Esophagus squamous epithelium (tissue), 5 donors: ENCODE data around the gene ERICH4. TPM values are rescaled to one million over a fixed set of nuclear protein-coding genes. Genes with fewer than 3 reads are reported as not detected.
"Not testable (repeated sequence)": the region's sequence is repeated elsewhere in the genome, so short reads cannot be mapped to it uniquely, and the experiment has no call there.

Experiments
- DNase-seq: peaks from one replicate; lab custom pipeline; 2025; lab: John Stamatoyannopoulos, UW
- H3K27ac ChIP-seq, 4 donors: fragments of 200-600 bp; sonication (generic); one replicate each; pipeline ENCODE4 v1.5.1; 2016 to 2019; ENCODE audit warnings: mild to moderate bottlenecking in 1 of 4
- H3K27me3 ChIP-seq, 4 donors: fragments of 200-600 bp; sonication (generic); 1 replicate in 3 of 4; 2 replicates in 1 of 4; pipeline versions ENCODE4 v1.5.1 to v1.6.0; 2017 to 2021; ENCODE audit warnings: antibody characterized with exemption in 1 of 4
- H3K36me3 ChIP-seq, 3 donors: fragments of 200-600 bp; sonication (generic); one replicate each; pipeline ENCODE4 v1.5.1; 2016 to 2019
- H3K4me1 ChIP-seq, 3 donors: fragments of 200-600 bp; sonication (generic); one replicate each; pipeline ENCODE4 v1.5.1; 2017 to 2019
- H3K4me3 ChIP-seq, 4 donors: fragments of 200-600 bp; sonication (generic); 1 replicate in 3 of 4; 2 replicates in 1 of 4; pipeline ENCODE4 v1.5.1; 2016 to 2019; ENCODE audit warnings: mild to moderate bottlenecking in 2 of 4, moderate library complexity in 1 of 4
- H3K9me3 ChIP-seq, 3 donors: fragments of 200-600 bp; sonication (generic); one replicate each; pipeline ENCODE4 v1.5.1; 2016 to 2019
- POLR2A ChIP-seq, 4 donors: fragments of 450-650 bp; IDR thresholded peaks; one replicate each; pipeline ENCODE4 v1.6.1; 2017; ENCODE audit warnings: antibody characterized with exemption in 4 of 4, mild to moderate bottlenecking in 4 of 4, moderate library complexity in 3 of 4
- WGBS, 2 donors: methylation state at CpG; one replicate each; pipeline ENCODE4 v1.1.5; 2018; 5-methylcytosine and 5-hydroxymethylcytosine counted together
- intact Hi-C: fragments of 100-400 bp; cut with DNase I; formaldehyde crosslinking; loops from one replicate; pipeline ENCODE4 v1.15.0; 2022
- total RNA-seq, 4 donors: library from RNA; depleted of rRNA; stranded (reverse); fragments of >200 nt; gene quantifications; one replicate each; pipeline ENCODE4 v1.1.0, GENCODE V29; 2016
- TF ChIP-seq, protein P1 (sequence below), 6 experiments: fragments of 450-650 bp in 4 of 6; fragments of 200-600 bp in 2 of 6; sonication (generic) in 2 of 6; IDR thresholded peaks; one replicate each; pipeline ENCODE4 v1.5.1; 2016 to 2019; ENCODE audit warnings: antibody characterized with exemption in 6 of 6, mild to moderate bottlenecking in 4 of 6, moderate library complexity in 4 of 6
- donor health status: DM: yes; HTN: yes; CAD: no.

The ERICH4 gene
- total RNA-seq, 4 donors from 2014 or later = not detected

DNA sequence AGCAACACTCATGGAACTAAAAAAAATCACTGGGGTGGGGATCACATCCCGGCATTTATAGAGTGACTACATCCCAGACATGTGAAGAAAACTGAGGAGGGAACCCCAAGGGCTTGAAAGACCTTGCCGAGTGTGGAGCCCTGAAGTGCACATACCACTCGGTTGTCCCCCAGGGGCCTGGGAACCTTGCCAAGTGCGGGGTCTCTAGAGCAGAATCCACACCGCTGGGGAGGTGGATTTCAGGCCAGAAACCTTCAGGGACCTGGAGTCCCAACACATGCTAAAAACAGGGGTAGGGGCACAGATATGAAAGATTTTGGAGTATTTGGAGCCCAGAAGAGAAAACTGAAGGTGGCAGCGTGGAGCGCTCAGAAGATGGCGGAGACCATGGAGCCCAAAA lies 35.2 kb downstream of the ERICH4 start:
- Histone ChIP-seq H3K9me3 (no peaks in the 10 kb centered on the region), H3K36me3 (no peaks in the 10 kb centered on the region), H3K4me1 (peaks cover 0 to 6% (median 0%) of the 10 kb centered on the region in 3 donors), H3K4me3 (no peak overlapping the region), H3K27me3 (peaks cover 0 to 74% (median 0%) of the 10 kb centered on the region in 4 donors), H3K27ac (peak overlapping the region in 2 of 4 donors; percentile 38 to 70)
- intact Hi-C loops = no loop called here
- DNase-seq = no peak
- TF ChIP-seq POLR2A (IDR thresholded peaks at IDR 0.05) = no peak
- TF ChIP-seq, protein P1, sequence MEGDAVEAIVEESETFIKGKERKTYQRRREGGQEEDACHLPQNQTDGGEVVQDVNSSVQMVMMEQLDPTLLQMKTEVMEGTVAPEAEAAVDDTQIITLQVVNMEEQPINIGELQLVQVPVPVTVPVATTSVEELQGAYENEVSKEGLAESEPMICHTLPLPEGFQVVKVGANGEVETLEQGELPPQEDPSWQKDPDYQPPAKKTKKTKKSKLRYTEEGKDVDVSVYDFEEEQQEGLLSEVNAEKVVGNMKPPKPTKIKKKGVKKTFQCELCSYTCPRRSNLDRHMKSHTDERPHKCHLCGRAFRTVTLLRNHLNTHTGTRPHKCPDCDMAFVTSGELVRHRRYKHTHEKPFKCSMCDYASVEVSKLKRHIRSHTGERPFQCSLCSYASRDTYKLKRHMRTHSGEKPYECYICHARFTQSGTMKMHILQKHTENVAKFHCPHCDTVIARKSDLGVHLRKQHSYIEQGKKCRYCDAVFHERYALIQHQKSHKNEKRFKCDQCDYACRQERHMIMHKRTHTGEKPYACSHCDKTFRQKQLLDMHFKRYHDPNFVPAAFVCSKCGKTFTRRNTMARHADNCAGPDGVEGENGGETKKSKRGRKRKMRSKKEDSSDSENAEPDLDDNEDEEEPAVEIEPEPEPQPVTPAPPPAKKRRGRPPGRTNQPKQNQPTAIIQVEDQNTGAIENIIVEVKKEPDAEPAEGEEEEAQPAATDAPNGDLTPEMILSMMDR (IDR thresholded peaks at IDR 0.05) = no peak
- 61 to 66% methylated on average over 8 of the region's 8 CpGs for WGBS, 2 donors

DNA sequence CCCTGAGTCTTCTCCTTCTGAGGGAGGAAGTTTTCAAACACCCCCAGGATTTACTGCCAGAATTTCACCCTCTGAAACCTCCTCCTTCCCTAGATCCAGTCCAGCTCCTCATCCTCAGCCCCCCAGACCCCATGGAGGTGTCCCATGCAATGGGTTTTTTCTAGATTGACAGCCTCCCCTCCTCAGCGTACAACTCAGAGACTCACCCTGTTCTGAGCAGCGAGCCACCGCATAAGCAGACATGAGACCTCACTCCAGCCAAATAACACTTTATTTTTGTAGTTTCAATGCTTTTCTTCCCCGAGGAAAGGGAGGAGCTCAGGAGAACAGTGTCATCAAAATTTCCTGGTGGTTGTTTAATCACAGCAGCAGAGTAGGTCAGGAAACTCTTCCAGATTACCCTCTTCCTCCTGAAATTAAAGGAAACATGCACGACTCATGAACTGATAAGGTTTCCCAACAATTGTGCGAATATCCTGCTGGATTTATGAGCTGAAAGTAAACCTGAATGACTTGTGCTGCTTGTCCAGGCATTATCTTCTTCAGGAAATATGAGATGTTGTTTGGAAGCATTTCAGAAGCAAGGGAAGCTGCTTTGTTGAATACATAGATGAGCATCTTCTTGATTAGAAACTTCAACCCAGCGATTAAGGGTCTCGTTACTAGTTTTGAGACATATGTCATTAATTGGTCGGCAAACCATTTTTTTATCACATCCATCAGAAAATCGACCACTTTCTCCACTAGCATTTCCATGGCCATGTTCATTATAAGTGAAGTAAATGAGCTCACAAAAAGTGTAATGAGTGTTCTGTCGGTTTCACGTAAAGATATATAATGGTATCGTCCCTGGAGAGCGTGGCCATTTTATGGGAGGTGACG lies 36.2 kb downstream of the ERICH4 start:
- peak overlapping the region in 3 of 4 donors; percentile 55 to 70 (median 69) for H3K27ac ChIP-seq
- peak overlapping the region in 1 of 4 donors; percentile 35 for H3K4me3 ChIP-seq
- H3K9me3 ChIP-seq = no peaks in the 10 kb centered on the region
- no peak for DNase-seq
- no peak for TF ChIP-seq POLR2A (IDR thresholded peaks at IDR 0.05)
- TF ChIP-seq, protein P1 (IDR thresholded peaks at IDR 0.05) = no peak
- intact Hi-C loops = no loop called here
- H3K36me3 ChIP-seq = no peaks in the 10 kb centered on the region
- WGBS, 2 donors = 59 to 62% methylated on average over 14 to 15 of the region's 15 CpGs
- H3K27me3 ChIP-seq = peaks cover 0 to 68% (median 0%) of the 10 kb centered on the region in 4 donors
- peaks cover 0 to 6% (median 0%) of the 10 kb centered on the region in 3 donors for H3K4me1 ChIP-seq

DNA sequence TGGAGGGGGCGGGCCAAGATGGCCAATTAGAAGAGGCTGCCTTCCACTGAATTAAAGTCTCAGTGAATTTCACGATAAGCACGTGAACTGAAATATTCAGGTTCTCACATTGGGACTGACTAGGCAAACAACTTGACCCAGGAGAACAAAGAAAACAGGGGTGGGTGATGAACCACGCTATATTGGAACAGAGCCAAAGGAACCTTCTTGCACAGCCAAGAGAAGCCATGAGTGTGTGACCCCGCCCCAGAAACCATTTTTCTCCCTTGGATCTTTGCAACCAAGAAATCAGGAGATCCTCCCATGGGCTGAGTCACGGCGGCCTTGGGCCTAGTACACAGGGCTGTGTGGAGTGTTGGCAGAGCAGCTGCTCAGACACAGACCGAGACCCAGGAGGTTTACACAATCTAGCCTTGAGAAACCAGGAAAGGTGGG lies 36.8 kb downstream of the ERICH4 start:
- no peak for DNase-seq
- peaks cover 0 to 67% (median 0%) of the 10 kb centered on the region in 4 donors for H3K27me3 ChIP-seq
- WGBS, 2 donors = 46 to 67% methylated on average over 8 of the region's 8 CpGs
- H3K36me3 ChIP-seq = no peaks in the 10 kb centered on the region
- H3K4me1 ChIP-seq = peaks cover 0 to 6% (median 0%) of the 10 kb centered on the region in 3 donors
- peak overlapping the region in 3 of 4 donors; percentile 55 to 70 (median 68) for H3K27ac ChIP-seq
- no peak for TF ChIP-seq POLR2A (IDR thresholded peaks at IDR 0.05)
- TF ChIP-seq, protein P1 (IDR thresholded peaks at IDR 0.05) = no peak
- no peak overlapping the region for H3K4me3 ChIP-seq
- intact Hi-C loops = no loop called here
- no peaks in the 10 kb centered on the region for H3K9me3 ChIP-seq

DNA sequence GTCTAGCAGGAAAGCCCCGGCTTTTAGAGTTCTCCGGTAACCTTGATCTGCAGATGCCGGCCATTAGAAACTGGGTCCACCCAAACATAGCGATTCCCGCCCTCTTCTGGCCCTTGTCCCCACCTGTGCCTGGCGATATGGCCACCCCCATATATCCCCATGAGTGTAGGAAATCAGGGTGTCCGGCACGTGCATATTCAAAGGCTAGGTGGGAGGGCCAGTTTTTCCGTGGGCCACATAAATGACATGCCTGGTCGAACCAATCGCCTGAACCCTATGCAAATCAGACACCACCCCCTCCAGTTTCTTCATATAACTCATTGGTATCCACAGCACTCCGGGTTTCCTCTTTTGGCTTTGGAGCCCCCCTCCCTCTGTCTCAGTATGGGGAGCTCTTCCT lies 37.4 kb downstream of the ERICH4 start:
- WGBS, 2 donors = 78 to 81% methylated on average over 8 to 12 of the region's 12 CpGs
- Histone ChIP-seq H3K4me3 (no peak overlapping the region), H3K36me3 (no peaks in the 10 kb centered on the region), H3K9me3 (no peaks in the 10 kb centered on the region), H3K4me1 (peaks cover 0 to 6% (median 0%) of the 10 kb centered on the region in 3 donors), H3K27ac (peak overlapping the region in 3 of 4 donors; percentile 55 to 70 (median 68)), H3K27me3 (peaks cover 0 to 66% (median 0%) of the 10 kb centered on the region in 4 donors)
- no peak for DNase-seq
- intact Hi-C loops = no loop called here
- TF ChIP-seq, protein P1 (IDR thresholded peaks at IDR 0.05) = no peak
- no peak for TF ChIP-seq POLR2A (IDR thresholded peaks at IDR 0.05)

DNA sequence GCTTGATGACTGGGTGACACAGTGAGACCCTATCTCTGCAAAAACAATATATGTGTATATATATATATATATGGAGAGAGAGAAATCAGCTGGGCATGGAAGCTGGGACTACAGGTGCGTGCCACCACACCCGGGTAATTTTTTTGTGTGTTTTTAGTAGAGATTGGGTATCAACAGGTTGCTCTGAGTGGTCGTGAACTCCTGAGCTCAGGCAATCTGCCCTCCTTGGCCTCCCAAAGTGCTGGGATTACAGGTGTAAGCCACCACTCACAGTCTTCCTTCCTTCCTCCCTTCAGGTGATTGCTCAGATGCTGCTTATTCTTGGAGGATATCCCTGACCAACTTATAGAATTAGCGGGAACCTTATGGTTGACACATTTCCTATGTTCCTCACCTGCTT lies 41.9 kb downstream of the ERICH4 start:
- H3K4me3 ChIP-seq = no peak overlapping the region
- 67 to 85% methylated on average over 4 of the region's 4 CpGs for WGBS, 2 donors
- intact Hi-C loops = no loop called here
- no peak for DNase-seq
- no peak for TF ChIP-seq POLR2A (IDR thresholded peaks at IDR 0.05)
- TF ChIP-seq, protein P1 (IDR thresholded peaks at IDR 0.05) = no peak
- H3K4me1 ChIP-seq = peaks cover 0 to 6% (median 0%) of the 10 kb centered on the region in 3 donors
- no peak overlapping the region for H3K27ac ChIP-seq
- peaks cover 0 to 10% (median 0%) of the 10 kb centered on the region in 3 donors for H3K9me3 ChIP-seq
- no peaks in the 10 kb centered on the region for H3K36me3 ChIP-seq
- H3K27me3 ChIP-seq = peaks cover 0 to 59% (median 0%) of the 10 kb centered on the region in 4 donors

DNA sequence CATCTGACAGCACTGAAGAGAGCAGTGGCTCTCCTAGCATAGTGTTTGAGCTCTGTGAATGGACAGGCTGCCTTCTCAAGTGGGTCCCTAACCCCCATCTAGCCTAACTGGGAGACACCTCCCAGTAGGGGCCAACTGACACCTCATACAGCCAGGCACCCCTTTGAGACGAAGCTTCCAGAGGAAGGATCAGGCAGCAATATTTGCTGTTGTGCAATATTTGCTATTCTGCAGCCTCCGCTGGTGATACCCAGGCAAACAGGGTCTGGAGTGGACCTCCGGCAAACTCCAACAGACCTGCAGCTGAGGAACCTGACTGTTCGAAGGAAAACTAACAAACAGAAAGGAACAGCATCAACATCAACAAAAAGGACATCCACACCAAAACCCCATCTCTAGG lies 44.0 kb downstream of the ERICH4 start:
- H3K4me1 ChIP-seq, H3K4me3 ChIP-seq, H3K9me3 ChIP-seq, H3K27ac ChIP-seq, intact Hi-C loops, DNase-seq, H3K36me3 ChIP-seq: not testable (repeated sequence)
- peaks cover 0 to 41% (median 0%) of the 10 kb centered on the region in 4 donors for H3K27me3 ChIP-seq
- 84% methylated on average over 4 of the region's 4 CpGs for WGBS, 2 donors
